Amniotic stem cell (primary cell): Measurements from ENCODE around the gene GPRIN1.
"Not testable (repeated sequence)": the region's sequence is repeated elsewhere in the genome, so short reads cannot be mapped to it uniquely, and the experiment has no call there.

ENCODE experiments used
- DNase-seq: peaks from one replicate; lab custom pipeline; 2025; lab: John Stamatoyannopoulos, UW

GPRIN1 gene

GRCh38 chr5:176597417-176598389 lies 12.3 kb downstream of the GPRIN1 start:
- DNase-seq, result no peak

DNA sequence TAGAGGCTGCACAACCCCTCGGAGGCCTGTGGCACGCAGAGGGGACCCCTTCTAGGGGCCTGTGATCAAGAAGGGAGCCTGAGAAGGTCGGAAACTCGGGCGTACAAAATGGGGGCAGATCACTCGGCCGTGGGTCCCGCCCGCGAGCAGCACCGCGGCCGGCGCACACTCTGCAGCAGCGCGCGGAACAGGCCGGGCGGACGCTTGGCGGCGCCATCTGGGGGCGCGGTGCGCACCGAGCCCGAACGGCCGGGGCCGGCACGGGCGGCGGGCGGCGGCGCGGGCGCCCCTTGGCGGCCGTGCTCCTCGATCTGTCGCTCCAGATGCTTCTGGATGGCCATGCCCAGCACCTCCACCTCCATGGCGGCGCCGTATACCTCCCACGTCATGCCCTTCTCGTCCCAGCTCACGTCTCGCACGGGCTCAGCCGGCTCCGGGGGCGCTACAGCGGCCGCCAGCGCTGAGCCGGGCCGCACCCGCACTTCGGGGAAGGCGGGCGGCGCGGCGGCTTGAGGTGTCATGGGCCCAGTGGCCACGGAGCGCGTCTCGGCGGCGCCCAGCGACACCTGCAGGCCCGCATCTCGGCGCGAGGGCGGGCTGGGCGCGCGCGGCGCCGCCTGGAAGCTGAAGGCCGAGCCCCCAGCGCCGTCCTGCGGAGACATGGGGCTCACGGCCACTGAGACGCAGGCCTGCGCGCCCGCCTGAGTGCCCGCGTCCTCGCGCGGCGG lies 13.1 kb downstream of the GPRIN1 start:
- DNase-seq, result no peak

DNA sequence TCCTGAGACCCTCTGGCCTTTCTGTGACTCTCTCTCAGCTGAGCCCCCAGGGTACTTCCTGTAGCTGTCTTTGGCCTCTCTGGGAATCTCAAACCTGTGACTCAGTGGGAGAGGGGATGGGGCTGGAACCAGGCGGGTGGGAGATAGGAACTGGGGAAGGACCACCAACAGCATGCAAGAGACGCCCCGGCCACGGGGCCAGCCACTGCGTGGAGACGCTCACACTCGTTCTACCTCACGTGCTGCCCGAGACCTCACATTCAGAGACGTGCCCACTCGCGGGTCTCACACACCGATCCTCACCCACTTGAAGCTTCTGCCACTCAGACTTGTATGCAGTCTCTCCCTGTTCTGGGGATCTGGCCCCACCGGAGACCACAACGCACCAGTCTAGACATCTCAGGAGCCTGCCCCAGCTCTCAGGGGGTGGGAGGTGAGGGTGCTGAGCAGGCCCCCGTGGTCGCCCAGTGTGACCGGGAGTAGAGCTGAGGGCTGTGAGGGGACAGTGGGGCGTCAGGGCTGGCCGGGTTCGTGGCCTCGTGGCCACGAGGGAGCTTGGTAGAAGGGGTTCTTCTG lies 13.8 kb downstream of the GPRIN1 start:
- no peak for DNase-seq

DNA sequence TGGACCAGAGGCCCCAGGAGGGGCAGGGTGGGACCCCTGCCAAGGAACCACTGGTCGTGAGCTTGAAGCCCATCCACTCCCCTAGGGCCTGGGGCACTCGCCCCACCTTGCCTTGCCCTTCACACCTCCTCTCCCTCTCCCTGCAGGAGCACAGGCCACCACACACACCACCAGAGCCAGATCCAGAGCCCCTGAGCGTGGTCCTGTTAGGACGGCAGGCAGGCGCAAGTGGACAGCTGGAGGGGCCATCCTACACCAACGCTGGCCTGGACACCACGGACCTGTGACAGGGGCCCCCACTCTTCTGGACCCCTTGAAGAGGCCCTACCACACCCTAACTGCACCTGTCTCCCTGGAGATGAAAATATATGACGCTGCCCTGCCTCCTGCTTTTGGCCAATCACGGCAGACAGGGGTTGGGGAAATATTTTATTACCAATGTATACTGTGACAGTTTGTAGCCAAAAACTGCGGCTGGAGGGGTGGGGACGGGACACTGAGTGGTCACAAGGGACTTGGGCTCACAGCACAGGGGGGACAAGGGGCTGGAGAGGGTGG lies 14.5 kb downstream of the GPRIN1 start:
- no peak for DNase-seq

GRCh38 chr5:176594554-176594953 lies 15.4 kb downstream of the GPRIN1 start:
- no peak for DNase-seq

GRCh38 chr5:176593273-176593869 lies 16.6 kb downstream of the GPRIN1 start:
- no peak for DNase-seq

DNA sequence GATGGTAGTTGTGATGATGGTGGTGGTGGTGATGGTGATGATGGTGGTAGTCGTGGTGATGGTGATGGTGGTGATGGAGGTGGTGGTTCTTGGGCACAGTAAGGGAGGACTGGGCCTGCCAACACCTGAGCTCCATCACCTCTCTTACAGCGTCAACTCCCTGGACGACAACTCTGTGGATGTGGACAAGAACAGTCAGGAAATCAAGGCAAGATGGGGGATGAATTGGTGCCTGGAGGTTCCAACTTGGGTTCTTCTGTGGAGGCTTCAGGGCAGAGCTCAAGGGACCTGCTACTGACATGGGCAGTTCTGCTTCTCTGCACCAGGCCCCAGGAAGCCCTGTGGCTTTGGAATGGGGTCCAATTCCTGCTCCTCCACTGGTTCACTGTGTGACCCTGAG lies 17.4 kb downstream of the GPRIN1 start:
- DNase-seq, result no peak

DNA sequence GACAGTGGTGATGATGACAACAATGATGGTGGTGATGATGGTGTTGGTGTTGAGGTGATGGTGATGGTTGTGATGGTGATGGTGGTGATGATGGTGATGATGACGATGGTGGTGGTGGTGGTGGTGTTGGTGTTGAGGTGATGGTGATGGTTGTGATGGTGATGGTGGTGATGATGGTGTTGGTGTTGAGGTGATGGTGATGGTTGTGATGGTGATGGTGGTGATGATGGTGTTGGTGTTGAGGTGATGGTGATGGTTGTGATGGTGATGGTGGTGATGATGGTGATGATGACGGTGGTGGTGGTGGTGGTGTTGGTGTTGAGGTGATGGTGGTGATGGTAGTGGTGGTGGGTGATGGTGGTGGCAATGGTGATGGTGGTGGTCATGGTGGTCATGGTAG lies 18.3 kb downstream of the GPRIN1 start:
- not testable (repeated sequence) for DNase-seq

DNA sequence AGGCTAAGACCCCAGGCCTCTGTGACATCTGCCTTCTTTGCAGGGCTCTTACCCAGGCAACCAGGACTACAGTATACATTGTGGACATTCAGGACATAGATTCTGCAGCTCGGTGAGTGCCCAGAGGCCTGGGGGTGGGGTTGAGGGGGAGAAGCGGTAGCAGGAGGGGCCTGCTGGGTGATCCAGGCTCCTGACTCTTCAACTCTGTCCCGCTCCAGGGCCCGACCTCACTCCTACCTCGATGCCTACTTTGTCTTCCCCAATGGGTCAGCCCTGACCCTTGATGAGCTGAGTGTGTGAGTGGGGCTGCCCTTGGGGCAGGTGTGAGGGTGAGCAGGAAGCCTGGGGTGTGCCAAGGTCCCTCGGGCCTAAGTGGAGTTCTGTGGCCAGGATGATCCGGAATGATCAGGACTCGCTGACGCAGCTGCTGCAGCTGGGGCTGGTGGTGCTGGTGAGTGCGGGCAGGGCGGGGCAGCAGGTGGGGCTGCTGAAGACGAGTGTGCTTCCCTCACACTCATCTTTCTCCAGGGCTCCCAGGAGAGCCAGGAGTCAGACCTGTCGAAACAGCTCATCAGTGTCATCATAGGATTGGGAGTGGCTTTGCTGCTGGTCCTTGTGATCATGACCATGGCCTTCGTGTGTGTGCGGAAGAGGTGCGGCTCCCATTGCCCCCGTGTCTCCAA lies 19.8 kb downstream of the GPRIN1 start:
- no peak for DNase-seq

DNA sequence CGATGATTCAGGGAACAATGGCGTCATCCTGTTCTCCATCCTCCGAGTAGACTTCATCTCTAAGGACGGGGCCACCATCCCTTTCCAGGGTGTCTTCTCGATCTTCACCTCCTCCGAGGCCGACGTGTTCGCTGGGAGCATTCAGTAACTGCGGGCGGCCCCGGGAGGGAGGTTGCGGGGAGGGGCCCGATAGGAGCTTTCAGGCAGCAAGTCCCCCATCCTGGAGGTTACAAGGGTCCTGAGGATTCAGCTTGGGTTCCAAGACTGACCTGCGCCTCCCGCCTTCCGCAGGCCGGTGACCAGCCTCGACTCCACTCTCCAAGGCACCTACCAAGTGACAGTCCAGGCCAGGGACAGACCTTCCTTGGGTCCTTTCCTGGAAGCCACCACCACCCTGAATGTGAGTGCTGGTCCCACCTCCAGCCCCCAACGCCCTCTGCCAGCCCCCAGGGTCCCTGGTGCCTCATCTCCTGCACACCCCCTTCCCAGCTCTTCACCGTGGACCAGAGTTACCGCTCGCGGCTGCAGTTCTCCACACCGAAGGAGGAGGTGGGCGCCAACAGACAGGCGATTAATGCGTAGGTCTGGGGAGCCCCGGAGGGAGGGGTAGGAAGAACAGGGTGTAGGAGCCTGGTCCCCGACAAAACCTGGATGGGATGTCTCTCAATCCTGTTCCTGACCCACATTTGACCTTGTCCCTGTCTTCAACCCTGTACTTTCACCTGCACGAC lies 20.8 kb downstream of the GPRIN1 start:
- DNase-seq, result no peak

GRCh38 chr5:176588297-176588696 lies 21.7 kb downstream of the GPRIN1 start:
- no peak for DNase-seq

GRCh38 chr5:176587398-176587797 lies 22.6 kb downstream of the GPRIN1 start:
- no peak for DNase-seq

DNA sequence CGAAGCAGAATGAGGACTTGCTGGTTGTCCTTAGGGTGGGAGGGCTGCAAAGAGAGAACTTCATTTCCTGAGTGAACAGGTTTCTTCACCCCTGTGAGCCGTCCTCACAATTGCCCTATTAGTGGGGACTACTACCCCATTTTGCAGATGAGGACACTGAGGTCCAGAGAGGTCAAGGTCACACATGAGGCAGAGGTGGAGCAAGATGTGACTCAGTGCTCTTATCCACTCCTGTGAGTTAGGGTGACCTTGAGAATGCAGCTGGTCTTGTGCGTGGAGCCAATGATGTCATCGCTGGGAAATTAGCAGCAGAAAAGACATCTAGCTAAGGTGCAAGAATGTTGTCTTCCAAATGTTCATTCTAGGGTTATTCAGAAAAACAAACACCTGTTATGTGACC lies 26.9 kb downstream of the GPRIN1 start:
- no peak for DNase-seq

GRCh38 chr5:176581361-176581760 lies 28.6 kb downstream of the GPRIN1 start:
- DNase-seq, result no peak

GRCh38 chr5:176579323-176579722 lies 30.6 kb downstream of the GPRIN1 start:
- DNase-seq, result no peak

GRCh38 chr5:176578391-176578808 lies 31.6 kb downstream of the GPRIN1 start:
- DNase-seq, result no peak

GRCh38 chr5:176577312-176578176 lies 32.4 kb downstream of the GPRIN1 start:
- DNase-seq, result no peak

DNA sequence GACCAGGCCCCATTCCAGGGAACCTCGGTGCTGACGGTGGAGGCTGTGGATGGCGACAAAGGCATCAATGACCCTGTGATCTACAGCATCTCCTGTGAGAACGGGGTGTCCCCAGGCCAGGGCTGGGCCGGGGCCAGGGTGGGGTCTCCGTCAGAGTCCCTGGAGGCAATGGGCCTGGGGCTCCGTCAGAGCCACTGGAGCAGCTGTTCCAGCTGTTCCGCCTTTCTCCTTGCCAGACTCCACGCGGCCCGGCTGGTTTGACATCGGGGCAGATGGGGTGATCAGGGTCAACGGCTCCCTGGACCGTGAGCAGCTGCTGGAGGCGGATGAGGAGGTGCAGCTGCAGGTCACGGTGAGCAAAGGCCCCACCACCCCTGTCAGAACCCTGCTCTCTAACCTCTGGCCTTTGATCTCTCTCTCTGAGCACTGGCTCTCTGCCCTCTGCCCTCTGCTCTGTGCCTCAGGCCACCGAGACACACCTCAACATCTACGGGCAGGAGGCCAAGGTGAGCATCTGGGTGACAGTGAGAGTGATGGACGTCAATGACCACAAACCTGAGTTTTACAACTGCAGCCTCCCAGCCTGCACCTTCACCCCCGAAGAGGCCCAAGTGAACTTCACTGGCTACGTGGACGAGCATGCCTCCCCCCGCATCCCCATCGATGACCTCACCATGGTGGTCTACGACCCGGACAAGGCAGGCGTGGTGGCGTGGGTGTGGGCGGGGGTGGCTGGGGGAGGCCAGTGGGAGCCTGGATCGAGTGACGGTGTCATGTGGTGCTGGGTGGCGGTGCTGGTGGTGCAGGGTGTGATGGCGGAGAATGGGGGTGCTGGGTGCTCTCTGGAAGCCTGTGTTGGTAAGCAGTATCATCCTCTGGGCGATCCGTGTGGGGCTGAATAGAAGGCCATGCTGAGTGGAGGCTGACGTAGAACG lies 34.2 kb downstream of the GPRIN1 start:
- DNase-seq, result no peak

DNA sequence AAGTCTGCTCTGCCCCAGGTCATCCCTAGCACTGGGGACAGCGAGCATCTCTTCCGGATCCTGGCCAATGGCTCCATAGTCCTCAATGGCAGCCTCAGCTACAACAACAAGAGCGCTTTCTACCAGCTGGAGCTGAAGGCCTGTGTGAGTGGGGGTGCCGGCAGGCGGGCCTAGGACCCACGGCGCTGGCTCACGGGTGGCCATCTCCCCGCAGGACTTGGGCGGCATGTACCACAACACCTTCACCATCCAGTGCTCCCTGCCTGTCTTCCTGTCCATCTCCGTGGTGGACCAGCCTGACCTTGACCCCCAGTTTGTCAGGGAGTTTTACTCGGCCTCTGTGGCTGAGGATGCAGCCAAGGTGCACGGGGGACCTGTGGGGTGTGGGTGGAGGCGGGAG lies 34.9 kb downstream of the GPRIN1 start:
- no peak for DNase-seq
